H1 (cell line): ENCODE measurements around the gene NHERF2. TPM values are rescaled to one million over a fixed set of nuclear protein-coding genes. Genes with fewer than 3 reads are reported as not detected.

Experiments
- CTCF ChIP-seq, 3 experiments: IDR thresholded peaks; 1 replicate in 2 of 3; 2 replicates in 1 of 3; pipeline versions ENCODE4 v1.5.1 to v1.6.1; 2011; ENCODE audit warnings: low read length in 3 of 3, mild to moderate bottlenecking in 3 of 3, inconsistent platforms in 2 of 3, low read depth in 1 of 3, moderate library complexity in 1 of 3; ENCODE audit not compliant: insufficient read depth in 1 of 3; ENCODE audit errors: control extremely low read depth in 1 of 3
- EP300 ChIP-seq, 2 experiments: IDR thresholded peaks; 1 replicate in 1 of 2; 2 replicates in 1 of 2; pipeline ENCODE4 v1.6.1; 2011 to 2012; ENCODE audit warnings: low read depth in 2 of 2, low read length in 2 of 2, mild to moderate bottlenecking in 2 of 2, borderline replicate concordance in 1 of 2, inconsistent platforms in 1 of 2, moderate library complexity in 1 of 2
- NRF1 ChIP-seq: IDR thresholded peaks from 2 replicates; pipeline ENCODE4 v1.6.1; 2011; ENCODE audit warnings: mild to moderate bottlenecking, low read depth, low read length, improper control_type of control experiment
- POLR2AphosphoS5 ChIP-seq: IDR thresholded peaks from 2 replicates; pipeline ENCODE4 v1.6.1; 2011; ENCODE audit warnings: low read depth, low read length
- POU5F1 ChIP-seq: IDR thresholded peaks from 2 replicates; pipeline ENCODE4 v1.6.1; 2011; ENCODE audit warnings: low read depth, mild to moderate bottlenecking, low read length, moderate library complexity
- SAP30 ChIP-seq: fragments of 300-600 bp; sonication (generic); IDR thresholded peaks from 2 replicates; pipeline ENCODE4 v1.7.1; 2012; ENCODE audit warnings: low read length, moderate library complexity, mild to moderate bottlenecking, inconsistent platforms; ENCODE audit not compliant: insufficient read depth, insufficient replicate concordance
- TAF7 ChIP-seq: optimal IDR thresholded peaks from 2 replicates; pipeline ENCODE3; 2011; ENCODE audit warnings: low read depth, mild to moderate bottlenecking, inconsistent platforms, low read length, moderate library complexity, borderline replicate concordance
- polyA plus RNA-seq, 7 experiments: library from polyadenylated mRNA; depleted of rRNA in 3 of 7; stranded (reverse) in 5 of 7; unstranded in 2 of 7; fragments of >200 nt in 5 of 7; fragments of 200-250 nt in 2 of 7; gene quantifications; 1 replicate in 5 of 7; 2 replicates in 1 of 7; 4 replicates in 1 of 7; pipeline versions ENCODE4 v1.2.1 to v1.2.3, GENCODE V29; 2011 to 2013; ENCODE audit warnings: missing spikeins in 2 of 7, mixed read lengths in 2 of 7
- total RNA-seq: library from RNA; stranded (reverse); fragmentation: NEBNext Ultra II Directional; extraction: Animal tissue kit (Norgen Biotek cat#: 25700); gene quantifications from 2 replicates; pipeline ENCODE4 v1.2.1, GENCODE V29; 2021
- TF ChIP-seq, protein P1 (sequence below): fragments of 300-600 bp; sonication (generic); IDR thresholded peaks from 2 replicates; pipeline ENCODE4 v1.7.1; 2012; ENCODE audit warnings: low read length, moderate library complexity, mild to moderate bottlenecking, inconsistent platforms; ENCODE audit not compliant: insufficient replicate concordance

The NHERF2 gene
- total and polyA plus RNA-seq, 2 of the 8 experiments (the other 6 are each of a cell fraction or from before 2014, with no cell fraction given) = 13.9 to 19.3 TPM

GRCh38 chr16:1998360-1998835 lies 28.3 kb upstream of the NHERF2 start (continued):
- TF ChIP-seq, protein P1, sequence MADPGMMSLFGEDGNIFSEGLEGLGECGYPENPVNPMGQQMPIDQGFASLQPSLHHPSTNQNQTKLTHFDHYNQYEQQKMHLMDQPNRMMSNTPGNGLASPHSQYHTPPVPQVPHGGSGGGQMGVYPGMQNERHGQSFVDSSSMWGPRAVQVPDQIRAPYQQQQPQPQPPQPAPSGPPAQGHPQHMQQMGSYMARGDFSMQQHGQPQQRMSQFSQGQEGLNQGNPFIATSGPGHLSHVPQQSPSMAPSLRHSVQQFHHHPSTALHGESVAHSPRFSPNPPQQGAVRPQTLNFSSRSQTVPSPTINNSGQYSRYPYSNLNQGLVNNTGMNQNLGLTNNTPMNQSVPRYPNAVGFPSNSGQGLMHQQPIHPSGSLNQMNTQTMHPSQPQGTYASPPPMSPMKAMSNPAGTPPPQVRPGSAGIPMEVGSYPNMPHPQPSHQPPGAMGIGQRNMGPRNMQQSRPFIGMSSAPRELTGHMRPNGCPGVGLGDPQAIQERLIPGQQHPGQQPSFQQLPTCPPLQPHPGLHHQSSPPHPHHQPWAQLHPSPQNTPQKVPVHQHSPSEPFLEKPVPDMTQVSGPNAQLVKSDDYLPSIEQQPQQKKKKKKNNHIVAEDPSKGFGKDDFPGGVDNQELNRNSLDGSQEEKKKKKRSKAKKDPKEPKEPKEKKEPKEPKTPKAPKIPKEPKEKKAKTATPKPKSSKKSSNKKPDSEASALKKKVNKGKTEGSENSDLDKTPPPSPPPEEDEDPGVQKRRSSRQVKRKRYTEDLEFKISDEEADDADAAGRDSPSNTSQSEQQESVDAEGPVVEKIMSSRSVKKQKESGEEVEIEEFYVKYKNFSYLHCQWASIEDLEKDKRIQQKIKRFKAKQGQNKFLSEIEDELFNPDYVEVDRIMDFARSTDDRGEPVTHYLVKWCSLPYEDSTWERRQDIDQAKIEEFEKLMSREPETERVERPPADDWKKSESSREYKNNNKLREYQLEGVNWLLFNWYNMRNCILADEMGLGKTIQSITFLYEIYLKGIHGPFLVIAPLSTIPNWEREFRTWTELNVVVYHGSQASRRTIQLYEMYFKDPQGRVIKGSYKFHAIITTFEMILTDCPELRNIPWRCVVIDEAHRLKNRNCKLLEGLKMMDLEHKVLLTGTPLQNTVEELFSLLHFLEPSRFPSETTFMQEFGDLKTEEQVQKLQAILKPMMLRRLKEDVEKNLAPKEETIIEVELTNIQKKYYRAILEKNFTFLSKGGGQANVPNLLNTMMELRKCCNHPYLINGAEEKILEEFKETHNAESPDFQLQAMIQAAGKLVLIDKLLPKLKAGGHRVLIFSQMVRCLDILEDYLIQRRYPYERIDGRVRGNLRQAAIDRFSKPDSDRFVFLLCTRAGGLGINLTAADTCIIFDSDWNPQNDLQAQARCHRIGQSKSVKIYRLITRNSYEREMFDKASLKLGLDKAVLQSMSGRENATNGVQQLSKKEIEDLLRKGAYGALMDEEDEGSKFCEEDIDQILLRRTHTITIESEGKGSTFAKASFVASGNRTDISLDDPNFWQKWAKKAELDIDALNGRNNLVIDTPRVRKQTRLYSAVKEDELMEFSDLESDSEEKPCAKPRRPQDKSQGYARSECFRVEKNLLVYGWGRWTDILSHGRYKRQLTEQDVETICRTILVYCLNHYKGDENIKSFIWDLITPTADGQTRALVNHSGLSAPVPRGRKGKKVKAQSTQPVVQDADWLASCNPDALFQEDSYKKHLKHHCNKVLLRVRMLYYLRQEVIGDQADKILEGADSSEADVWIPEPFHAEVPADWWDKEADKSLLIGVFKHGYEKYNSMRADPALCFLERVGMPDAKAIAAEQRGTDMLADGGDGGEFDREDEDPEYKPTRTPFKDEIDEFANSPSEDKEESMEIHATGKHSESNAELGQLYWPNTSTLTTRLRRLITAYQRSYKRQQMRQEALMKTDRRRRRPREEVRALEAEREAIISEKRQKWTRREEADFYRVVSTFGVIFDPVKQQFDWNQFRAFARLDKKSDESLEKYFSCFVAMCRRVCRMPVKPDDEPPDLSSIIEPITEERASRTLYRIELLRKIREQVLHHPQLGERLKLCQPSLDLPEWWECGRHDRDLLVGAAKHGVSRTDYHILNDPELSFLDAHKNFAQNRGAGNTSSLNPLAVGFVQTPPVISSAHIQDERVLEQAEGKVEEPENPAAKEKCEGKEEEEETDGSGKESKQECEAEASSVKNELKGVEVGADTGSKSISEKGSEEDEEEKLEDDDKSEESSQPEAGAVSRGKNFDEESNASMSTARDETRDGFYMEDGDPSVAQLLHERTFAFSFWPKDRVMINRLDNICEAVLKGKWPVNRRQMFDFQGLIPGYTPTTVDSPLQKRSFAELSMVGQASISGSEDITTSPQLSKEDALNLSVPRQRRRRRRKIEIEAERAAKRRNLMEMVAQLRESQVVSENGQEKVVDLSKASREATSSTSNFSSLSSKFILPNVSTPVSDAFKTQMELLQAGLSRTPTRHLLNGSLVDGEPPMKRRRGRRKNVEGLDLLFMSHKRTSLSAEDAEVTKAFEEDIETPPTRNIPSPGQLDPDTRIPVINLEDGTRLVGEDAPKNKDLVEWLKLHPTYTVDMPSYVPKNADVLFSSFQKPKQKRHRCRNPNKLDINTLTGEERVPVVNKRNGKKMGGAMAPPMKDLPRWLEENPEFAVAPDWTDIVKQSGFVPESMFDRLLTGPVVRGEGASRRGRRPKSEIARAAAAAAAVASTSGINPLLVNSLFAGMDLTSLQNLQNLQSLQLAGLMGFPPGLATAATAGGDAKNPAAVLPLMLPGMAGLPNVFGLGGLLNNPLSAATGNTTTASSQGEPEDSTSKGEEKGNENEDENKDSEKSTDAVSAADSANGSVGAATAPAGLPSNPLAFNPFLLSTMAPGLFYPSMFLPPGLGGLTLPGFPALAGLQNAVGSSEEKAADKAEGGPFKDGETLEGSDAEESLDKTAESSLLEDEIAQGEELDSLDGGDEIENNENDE = no peak
- TF ChIP-seq POLR2AphosphoS5 = no peak
- no peak for TF ChIP-seq CTCF (IDR thresholded peaks at IDR 0.05; ENCODE audit: control extremely low read depth in 1 of 3, insufficient read depth in 1 of 3, low read depth in 1 of 3, low read length in 3 of 3)
- no peak for TF ChIP-seq EP300 (IDR thresholded peaks at IDR 0.05; ENCODE audit: borderline replicate concordance in 1 of 2, low read depth in 2 of 2, low read length in 2 of 2)
- no peak for TF ChIP-seq NRF1
- TF ChIP-seq SAP30 = no peak
- TF ChIP-seq TAF7 = no peak
- TF ChIP-seq POU5F1 = no peak
